Activated T-helper 1 cell treated with anti-CD3 and anti-CD28 coated beads, Interleukin-12 subunit alpha, Interleukin-12 subunit beta, Interleukin-2, Interleukin-4 antibody, amounts not matched to agents 30 ng/mL and 10 ng/mL and 1 ng/mL, durations not matched to agents 14 hours and 24 hours and 36 hours (primary cell): ENCODE data around the gene FOXR1. TPM values are rescaled to one million over a fixed set of nuclear protein-coding genes. Genes with fewer than 3 reads are reported as not detected.
"Not testable (repeated sequence)": the region's sequence is repeated elsewhere in the genome, so short reads cannot be mapped to it uniquely, and the experiment has no call there.

ENCODE experiments used
- DNase-seq: peaks from one replicate; pipeline ENCODE4 v3.0.0; 2021; ENCODE audit warnings: low spot score
- H3K27ac Mint-ChIP-seq: one replicate; pipeline ENCODE4 v1.8.0; 2021; ENCODE audit warnings: mild to moderate bottlenecking, mixed read lengths
- H3K27me3 Mint-ChIP-seq: one replicate; pipeline ENCODE4 v1.8.0; 2022; ENCODE audit warnings: mild to moderate bottlenecking, moderate library complexity, mixed read lengths; ENCODE audit not compliant: insufficient read depth
- H3K36me3 Mint-ChIP-seq: one replicate; pipeline ENCODE4 v1.8.0; 2021; ENCODE audit warnings: low read depth, mixed read lengths
- H3K4me1 Mint-ChIP-seq: one replicate; pipeline ENCODE4 v1.8.0; 2021; ENCODE audit warnings: low read depth, mixed read lengths
- H3K4me3 Mint-ChIP-seq: one replicate; pipeline ENCODE4 v1.8.0; 2021; ENCODE audit warnings: mild to moderate bottlenecking, moderate library complexity, mixed read lengths
- H3K9me3 Mint-ChIP-seq: one replicate; pipeline ENCODE4 v1.8.0; 2021; ENCODE audit warnings: mixed read lengths
- intact Hi-C: fragments of 100-400 bp; cut with micrococcal nuclease; formaldehyde crosslinking; loops from one replicate; pipeline ENCODE4 v1.15.1; 2024
- total RNA-seq: library from RNA; stranded (reverse); gene quantifications from 2 replicates; pipeline ENCODE4 v1.2.3, GENCODE V29; 2022

Gene FOXR1
- total RNA-seq, 1 donor from 2014 or later, result not detected

GRCh38 chr11:118988280-118988679 is 16.7 kb downstream of the FOXR1 start:
- Mint-ChIP-seq H3K36me3 (no peaks in the 10 kb centered on the region), H3K4me1 (no peaks in the 10 kb centered on the region), H3K9me3 (no peaks in the 10 kb centered on the region)

GRCh38 chr11:118991486-118992038 is 20.0 kb downstream of the FOXR1 start:
- H3K27me3 Mint-ChIP-seq, intact Hi-C loops, H3K36me3 Mint-ChIP-seq, DNase-seq, H3K9me3 Mint-ChIP-seq, H3K27ac Mint-ChIP-seq, H3K4me1 Mint-ChIP-seq, H3K4me3 Mint-ChIP-seq: not testable (repeated sequence)

More at GRCh38 chr11:118988280-118988679, 16.7 kb downstream of the FOXR1 start:
- intact Hi-C loops, result no loop called here
- H3K27me3 Mint-ChIP-seq, result no peaks in the 10 kb centered on the region
- no peak overlapping the region for H3K27ac Mint-ChIP-seq
- no peak overlapping the region for H3K4me3 Mint-ChIP-seq
- DNase-seq, result no peak

GRCh38 chr11:118996926-118997626 is 25.5 kb downstream of the FOXR1 start:
- H3K4me3 Mint-ChIP-seq, result peak overlapping the region; percentile 96
- H3K27me3 Mint-ChIP-seq, result no peaks in the 10 kb centered on the region
- peaks cover 27% of the 10 kb centered on the region for H3K4me1 Mint-ChIP-seq
- intact Hi-C loops, result loop anchor here (1.0 to 5.0 kb wide), 6 partner anchors 60 to 210 kb away; partner anchors contain the start of genes CBL, HINFP, HYOU1 and VPS11
- H3K9me3 Mint-ChIP-seq, result no peaks in the 10 kb centered on the region
- DNase-seq, result peak; percentile 30
- H3K36me3 Mint-ChIP-seq, result peaks cover 18% of the 10 kb centered on the region
- H3K27ac Mint-ChIP-seq, result peak overlapping the region; percentile 97

- no peaks in the 10 kb centered on the region for H3K27me3 Mint-ChIP-seq
- H3K4me3 Mint-ChIP-seq, result peak within 1 kb of the TSS; percentile 96
- peak; percentile 96 for DNase-seq
- H3K27ac Mint-ChIP-seq, result peak within 1 kb of the TSS; percentile 97
- peaks cover 18% of the 10 kb centered on the region for H3K36me3 Mint-ChIP-seq
- H3K4me1 Mint-ChIP-seq, result peaks cover 27% of the 10 kb centered on the region
- H3K9me3 Mint-ChIP-seq, result no peaks in the 10 kb centered on the region
- intact Hi-C loops, result loop anchor here (1.0 to 5.0 kb wide), 12 partner anchors 20 to 432 kb away; partner anchors contain the start of genes C2CD2L, CBL, HINFP and HYOU1
Measured at GRCh38 chr11:118997627-118998387, 26.2 kb downstream of the FOXR1 start, which contains the start of gene CENATAC. Gene CENATAC (plus strand): TSS chr11:118998138. CDS start chr11:118998198, 60 bp downstream.

GRCh38 chr11:118998388-118998717 is 26.8 kb downstream of the FOXR1 start:
- H3K27ac Mint-ChIP-seq, result peak overlapping the region; percentile 97
- peaks cover 27% of the 10 kb centered on the region for H3K4me1 Mint-ChIP-seq
- intact Hi-C loops, result loop anchor here (1.0 to 5.0 kb wide), 8 partner anchors 20 to 432 kb away; partner anchors contain the start of genes C2CD2L, CBL, RPS25 and SLC37A4
- DNase-seq, result no peak
- H3K36me3 Mint-ChIP-seq, result peaks cover 18% of the 10 kb centered on the region
- no peaks in the 10 kb centered on the region for H3K27me3 Mint-ChIP-seq
- peak overlapping the region; percentile 96 for H3K4me3 Mint-ChIP-seq
- H3K9me3 Mint-ChIP-seq, result no peaks in the 10 kb centered on the region

GRCh38 chr11:118998822-118999221 is 27.3 kb downstream of the FOXR1 start:
- Mint-ChIP-seq H3K9me3 (no peaks in the 10 kb centered on the region), H3K27ac (peak overlapping the region; percentile 97), H3K36me3 (peaks cover 16% of the 10 kb centered on the region), H3K27me3 (no peaks in the 10 kb centered on the region), H3K4me3 (peak overlapping the region; percentile 96), H3K4me1 (peaks cover 27% of the 10 kb centered on the region)
- DNase-seq, result no peak
- intact Hi-C loops, result loop anchor here (1.0 to 5.0 kb wide), 8 partner anchors 19 to 433 kb away; partner anchors contain the start of genes C2CD2L, CBL, RPS25 and SLC37A4

GRCh38 chr11:119000906-119001305 is 29.3 kb downstream of the FOXR1 start:
- Mint-ChIP-seq H3K27ac (no peak overlapping the region), H3K4me3 (peak overlapping the region; percentile 8), H3K36me3 (peaks cover 22% of the 10 kb centered on the region), H3K4me1 (peaks cover 26% of the 10 kb centered on the region), H3K9me3 (no peaks in the 10 kb centered on the region), H3K27me3 (no peaks in the 10 kb centered on the region)
- no peak for DNase-seq
- intact Hi-C loops, result no loop called here

GRCh38 chr11:119006656-119007055 is 35.1 kb downstream of the FOXR1 start:
- Mint-ChIP-seq H3K27me3 (no peaks in the 10 kb centered on the region), H3K4me3 (no peak overlapping the region), H3K4me1 (peaks cover 5% of the 10 kb centered on the region), H3K36me3 (peaks cover 32% of the 10 kb centered on the region), H3K9me3 (no peaks in the 10 kb centered on the region), H3K27ac (no peak overlapping the region)
- intact Hi-C loops, result no loop called here
- no peak for DNase-seq

- H3K27ac Mint-ChIP-seq, result no peak overlapping the region
- peaks cover 54% of the 10 kb centered on the region for H3K36me3 Mint-ChIP-seq
- H3K9me3 Mint-ChIP-seq, result no peaks in the 10 kb centered on the region
- peaks cover 25% of the 10 kb centered on the region for H3K4me1 Mint-ChIP-seq
- no peak for DNase-seq
- no peaks in the 10 kb centered on the region for H3K27me3 Mint-ChIP-seq
- intact Hi-C loops, result no loop called here
- no peak overlapping the region for H3K4me3 Mint-ChIP-seq
Measured at GRCh38 chr11:119011476-119012053, 40.0 kb downstream of the FOXR1 start.

GRCh38 chr11:119012629-119013170 is 41.1 kb downstream of the FOXR1 start:
- peaks cover 57% of the 10 kb centered on the region for H3K36me3 Mint-ChIP-seq
- no peaks in the 10 kb centered on the region for H3K27me3 Mint-ChIP-seq
- DNase-seq, result no peak
- intact Hi-C loops, result no loop called here
- H3K9me3 Mint-ChIP-seq, result no peaks in the 10 kb centered on the region
- no peak overlapping the region for H3K4me3 Mint-ChIP-seq
- H3K4me1 Mint-ChIP-seq, result peaks cover 25% of the 10 kb centered on the region
- peak overlapping the region; percentile 37 for H3K27ac Mint-ChIP-seq

GRCh38 chr11:119014209-119014924 is 42.8 kb downstream of the FOXR1 start:
- Mint-ChIP-seq H3K4me1 (peaks cover 25% of the 10 kb centered on the region), H3K36me3 (peaks cover 63% of the 10 kb centered on the region), H3K27ac (no peak overlapping the region), H3K9me3 (no peaks in the 10 kb centered on the region), H3K27me3 (no peaks in the 10 kb centered on the region), H3K4me3 (peak overlapping the region; percentile 22)
- intact Hi-C loops, result no loop called here
- DNase-seq, result no peak
